HL-60/S4 treated with retinoic acid at 250 ng/mL for 4 days and 3 days (cell line): ENCODE results near the gene SALL3.

Experiments
- in situ Hi-C: fragments of 300-500 bp; cut with MboI; formaldehyde crosslinking; loops from 2 replicates; pipeline ENCODE4 v1.7.0; 2022; ENCODE audit warnings: low sequenced_read_pairs

SALL3 gene

GRCh38 chr18:78980279-78980771 lies 707 bp downstream of the SALL3 start:
- in situ Hi-C loops: no loop called here

GRCh38 chr18:78980777-78981380 lies 1.3 kb downstream of the SALL3 start:
- in situ Hi-C loops: no loop called here

GRCh38 chr18:78981394-78981831 lies 1.8 kb downstream of the SALL3 start:
- in situ Hi-C loops: no loop called here

GRCh38 chr18:78981989-78982620 lies 2.5 kb downstream of the SALL3 start:
- in situ Hi-C loops: no loop called here

GRCh38 chr18:78983512-78983911 lies 3.9 kb downstream of the SALL3 start:
- in situ Hi-C loops: no loop called here

GRCh38 chr18:78984941-78985784 lies 5.5 kb downstream of the SALL3 start:
- in situ Hi-C loops: no loop called here

GRCh38 chr18:78986018-78986481 lies 6.4 kb downstream of the SALL3 start:
- in situ Hi-C loops: no loop called here

- in situ Hi-C loops: no loop called here
Observed at GRCh38 chr18:78991446-78991845, 11.8 kb downstream of the SALL3 start.

- in situ Hi-C loops: no loop called here
Observed at GRCh38 chr18:78992041-78993011, 12.7 kb downstream of the SALL3 start.

GRCh38 chr18:78993014-78993926 lies 13.7 kb downstream of the SALL3 start:
- in situ Hi-C loops: no loop called here

GRCh38 chr18:78994000-78994399 lies 14.4 kb downstream of the SALL3 start:
- in situ Hi-C loops: no loop called here

- in situ Hi-C loops: no loop called here
Observed at GRCh38 chr18:78994531-78994930, 14.9 kb downstream of the SALL3 start.

- in situ Hi-C loops: no loop called here
Observed at GRCh38 chr18:78994977-78995582, 15.5 kb downstream of the SALL3 start.

GRCh38 chr18:78995740-78996395 lies 16.2 kb downstream of the SALL3 start:
- in situ Hi-C loops: no loop called here

- in situ Hi-C loops: no loop called here
Observed at GRCh38 chr18:78996741-78997490, 17.3 kb downstream of the SALL3 start.

GRCh38 chr18:78998371-78999071 lies 18.9 kb downstream of the SALL3 start:
- in situ Hi-C loops: no loop called here

- in situ Hi-C loops: no loop called here
Observed at GRCh38 chr18:78999939-79000338, 20.3 kb downstream of the SALL3 start.
